ENCODE measurements around the gene DPEP1. TPM values are rescaled to one million over a fixed set of nuclear protein-coding genes. Genes with fewer than 3 reads are reported as not detected.

The DPEP1 gene
- total and polyA plus RNA-seq, 2 experiments from 2014 or later = 1.7 to 2.3 TPM

DNA sequence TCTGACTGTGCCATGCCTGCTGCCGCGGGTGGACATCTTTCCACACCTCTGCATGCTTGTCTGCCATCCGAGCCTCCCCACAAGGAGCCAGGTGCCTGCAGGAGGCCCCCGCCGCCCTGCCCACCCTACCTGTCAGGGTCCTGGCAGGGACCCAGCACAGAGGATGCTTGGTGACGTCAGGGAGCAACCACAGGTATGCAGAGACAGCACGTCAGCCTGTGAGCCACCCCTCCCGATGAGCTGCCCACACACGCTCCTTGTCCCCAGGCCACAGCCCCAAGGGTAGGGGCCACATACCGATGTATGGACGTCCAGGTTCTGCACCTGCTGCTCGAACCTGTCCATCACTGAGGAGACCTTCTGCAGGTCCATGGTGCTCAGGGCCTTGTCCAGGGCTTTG is 33.5 kb downstream of the DPEP1 start:
- ATAC-seq = no peak
- no peak overlapping the region for H3K27ac ChIP-seq (ENCODE audit: low read depth)
- no peak overlapping the region for H3K4me2 ChIP-seq
- H2AFZ ChIP-seq = no peak overlapping the region
- no peaks in the 10 kb centered on the region for H3K4me1 Mint-ChIP-seq
- H3K27ac Mint-ChIP-seq = no peak overlapping the region
- H4K20me1 ChIP-seq (replicated peaks; ENCODE audit: insufficient read depth) = 0 out of 2 replicates have a peak, but pooled peaks cover 3% of the 10 kb centered on the region
- peaks cover 32% of the 10 kb centered on the region for H3K36me3 Mint-ChIP-seq (ENCODE audit: low read depth)
- H3K36me3 ChIP-seq (ENCODE audit: insufficient read depth) = no peaks in the 10 kb centered on the region
- H3K4me3 ChIP-seq = no peak overlapping the region
- no peak overlapping the region for H3K4me3 Mint-ChIP-seq
- no peaks in the 10 kb centered on the region for H3K4me1 ChIP-seq (ENCODE audit: insufficient read depth)
- peaks cover 10% of the 10 kb centered on the region for H3K27me3 Mint-ChIP-seq (ENCODE audit: insufficient read depth, low read depth, poor library complexity)
- H3K9me3 Mint-ChIP-seq = no peaks in the 10 kb centered on the region; the same call in 2 of the 3 replicates
- TF ChIP-seq, protein P1, sequence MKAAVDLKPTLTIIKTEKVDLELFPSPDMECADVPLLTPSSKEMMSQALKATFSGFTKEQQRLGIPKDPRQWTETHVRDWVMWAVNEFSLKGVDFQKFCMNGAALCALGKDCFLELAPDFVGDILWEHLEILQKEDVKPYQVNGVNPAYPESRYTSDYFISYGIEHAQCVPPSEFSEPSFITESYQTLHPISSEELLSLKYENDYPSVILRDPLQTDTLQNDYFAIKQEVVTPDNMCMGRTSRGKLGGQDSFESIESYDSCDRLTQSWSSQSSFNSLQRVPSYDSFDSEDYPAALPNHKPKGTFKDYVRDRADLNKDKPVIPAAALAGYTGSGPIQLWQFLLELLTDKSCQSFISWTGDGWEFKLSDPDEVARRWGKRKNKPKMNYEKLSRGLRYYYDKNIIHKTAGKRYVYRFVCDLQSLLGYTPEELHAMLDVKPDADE (IDR thresholded peaks at IDR 0.05) = no peak
- TF ChIP-seq REST (IDR thresholded peaks at IDR 0.05; ENCODE audit: unreplicated experiment) (no peak), NANOG (IDR thresholded peaks at IDR 0.05; ENCODE audit: borderline replicate concordance) (no peak), EZH2phosphoT487 (IDR thresholded peaks at IDR 0.05; ENCODE audit: unreplicated experiment) (no peak), JUNB (IDR thresholded peaks at IDR 0.05; ENCODE audit: unreplicated experiment) (no peak), CTCF (conservative IDR thresholded peaks at IDR 0.05; ENCODE audit: low read depth in 2 of 2) (no peak), STAT1 (IDR thresholded peaks at IDR 0.05; ENCODE audit: unreplicated experiment) (no peak), CREB1 (CRISPR knock-in tag; IDR thresholded peaks at IDR 0.05; ENCODE audit: low read depth) (no peak)
- H3K79me2 ChIP-seq (replicated peaks; ENCODE audit: insufficient read depth) = no peaks in the 10 kb centered on the region
- no peak for DNase-seq (ENCODE audit: low spot score)
- H3K27me3 ChIP-seq (ENCODE audit: insufficient read depth) = no peaks in the 10 kb centered on the region
- H3F3A ChIP-seq (replicated peaks; ENCODE audit: low read depth) = peaks cover 4% of the 10 kb centered on the region; the same call in 1 of the 2 replicates
- no peaks in the 10 kb centered on the region for H3K9me2 ChIP-seq (ENCODE audit: insufficient read depth)

DNA sequence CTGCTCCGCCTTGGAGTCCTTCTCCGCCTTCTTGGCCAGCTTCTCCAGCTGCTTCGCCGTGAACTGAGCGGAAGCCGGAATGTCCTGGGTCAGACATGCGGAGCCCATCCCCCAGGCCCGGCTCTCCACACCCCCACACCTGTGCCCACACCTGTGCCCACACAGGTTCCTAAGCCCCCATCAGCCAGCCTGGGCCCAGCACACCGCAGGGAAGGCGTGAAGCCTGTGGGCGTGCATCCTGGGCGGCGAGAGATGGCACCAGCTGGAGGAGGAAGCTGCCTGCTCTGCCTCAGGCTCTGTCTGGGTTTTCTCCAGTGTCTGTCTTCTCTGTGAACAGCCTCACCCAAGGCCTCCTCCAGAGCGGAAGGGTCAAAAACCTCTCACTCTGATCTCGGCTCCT is 38.1 kb downstream of the DPEP1 start:
- H3K4me1 ChIP-seq (ENCODE audit: insufficient read depth) = 0 out of 2 replicates have a peak, but pooled peaks cover 3% of the 10 kb centered on the region
- no peak overlapping the region for H3K27ac ChIP-seq (ENCODE audit: low read depth)
- TF ChIP-seq CTCF (conservative IDR thresholded peaks at IDR 0.05; ENCODE audit: low read depth in 2 of 2) = no peak
- TF ChIP-seq NANOG (IDR thresholded peaks at IDR 0.05; ENCODE audit: borderline replicate concordance) = no peak
- no peak for TF ChIP-seq EZH2 (IDR thresholded peaks at IDR 0.05; ENCODE audit: low read depth, unreplicated experiment)
- no peak for TF ChIP-seq JUNB (IDR thresholded peaks at IDR 0.05; ENCODE audit: unreplicated experiment)
- TF ChIP-seq CREB1 (CRISPR knock-in tag; IDR thresholded peaks at IDR 0.05; ENCODE audit: low read depth) = no peak
- no peak for TF ChIP-seq ZNF114 (CRISPR knock-in tag; IDR thresholded peaks at IDR 0.05)
- no peak overlapping the region for H2AFZ ChIP-seq
- H3K79me2 ChIP-seq (replicated peaks; ENCODE audit: insufficient read depth) = peaks cover 27% of the 10 kb centered on the region
- ATAC-seq (no peak), DNase-seq (ENCODE audit: low spot score) (no peak)
- Mint-ChIP-seq H3K4me1 (peaks cover 2% of the 10 kb centered on the region; the same call in 1 of the 3 replicates), H3K36me3 (ENCODE audit: low read depth) (peaks cover 26% of the 10 kb centered on the region), H3K27me3 (ENCODE audit: insufficient read depth, low read depth, poor library complexity) (peaks cover 5% of the 10 kb centered on the region), H3K27ac (no peak overlapping the region), H3K9me3 (no peaks in the 10 kb centered on the region), H3K4me3 (no peak overlapping the region)
- H3K4me3 ChIP-seq = no peak overlapping the region
- H4K20me1 ChIP-seq (replicated peaks; ENCODE audit: insufficient read depth) = peaks cover 3% of the 10 kb centered on the region; the same call in 1 of the 2 replicates
- H3F3A ChIP-seq (replicated peaks; ENCODE audit: low read depth) = no peaks in the 10 kb centered on the region
- no peaks in the 10 kb centered on the region for H3K36me3 ChIP-seq (ENCODE audit: insufficient read depth)
- no peaks in the 10 kb centered on the region for H3K9me2 ChIP-seq (ENCODE audit: insufficient read depth)
- no peaks in the 10 kb centered on the region for H3K27me3 ChIP-seq (ENCODE audit: insufficient read depth)
- no peak overlapping the region for H3K4me2 ChIP-seq

Measured in GM23338 (cell line).